Stimulated activated CD8-positive, alpha-beta memory T cell treated with anti-CD3 and anti-CD28 coated beads, Interleukin-12 subunit alpha, Interleukin-12 subunit beta, amount 100 ng/mL, for 4 hours (primary cell): ENCODE data around the gene GAP43.
"Not testable (repeated sequence)": the region's sequence is repeated elsewhere in the genome, so short reads cannot be mapped to it uniquely, and the experiment has no call there.

Experiments
- DNase-seq: peaks from one replicate; pipeline ENCODE4 v3.0.0-alpha.2; 2020; ENCODE audit warnings: low read depth

GAP43 gene

DNA sequence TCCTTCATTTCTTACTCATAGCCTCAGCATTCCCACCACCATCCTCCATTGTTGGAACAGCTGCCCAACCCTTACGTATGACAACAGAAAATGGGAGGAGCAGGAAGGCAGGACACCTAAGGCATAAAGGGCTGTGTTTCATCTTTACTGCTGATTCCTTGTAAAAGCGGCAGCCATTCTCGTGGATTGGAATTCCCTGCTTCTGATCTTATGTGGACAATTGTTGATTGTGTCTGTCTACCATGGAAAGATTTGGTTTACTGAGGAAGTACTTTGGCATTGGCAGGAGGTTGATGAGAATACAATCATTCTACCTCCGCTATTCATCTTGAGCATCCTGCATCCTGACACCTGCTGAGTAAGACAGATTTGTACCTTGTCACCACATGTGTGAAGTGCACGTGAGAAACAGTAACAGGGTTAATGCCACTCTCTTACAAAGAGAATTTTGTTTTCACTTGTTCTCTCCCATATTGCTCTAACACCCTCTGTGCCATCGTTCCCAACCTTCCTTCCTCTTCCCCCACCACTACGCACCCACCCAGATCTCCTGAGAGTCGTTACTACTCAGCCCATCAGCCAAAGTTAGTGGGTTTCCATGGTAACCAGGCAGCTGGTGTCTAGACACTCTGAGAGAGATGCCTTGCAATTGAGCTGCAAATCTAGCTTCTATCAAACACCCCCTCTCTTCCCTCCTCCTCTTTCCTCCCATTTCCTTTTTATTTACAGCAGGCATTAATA, 75.7 kb downstream of the GAP43 start:
- DNase-seq = no peak

- no peak for DNase-seq
These were observed 76.4 kb downstream of the GAP43 start for GRCh38 chr3:115699706-115700105.

DNA sequence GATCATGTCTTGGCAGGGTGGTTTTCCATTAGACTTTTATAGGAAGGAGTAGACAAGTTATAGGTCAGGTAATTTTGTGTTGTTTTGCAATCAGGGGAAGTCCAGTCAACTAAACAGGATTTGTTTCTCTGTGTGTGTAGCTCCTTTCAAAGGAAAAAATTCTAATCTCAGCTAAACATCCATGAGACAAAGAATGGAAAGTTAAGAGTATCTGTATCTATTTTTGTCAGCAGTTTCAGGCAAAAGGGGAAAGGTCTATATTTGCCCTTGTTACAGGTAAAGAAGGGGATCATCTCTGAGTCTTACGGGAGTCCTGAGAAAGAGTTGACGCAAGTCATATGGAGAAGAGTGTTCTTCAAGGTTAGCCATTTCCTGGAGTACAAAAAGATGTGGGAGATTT, 79.3 kb downstream of the GAP43 start:
- DNase-seq = no peak

GRCh38 chr3:115704661-115705338, 81.5 kb downstream of the GAP43 start:
- no peak for DNase-seq

GRCh38 chr3:115706311-115706829, 83.1 kb downstream of the GAP43 start:
- DNase-seq = no peak

- DNase-seq = no peak
These were observed 85.2 kb downstream of the GAP43 start for GRCh38 chr3:115708540-115708939.

- no peak for DNase-seq
These were observed 85.8 kb downstream of the GAP43 start for GRCh38 chr3:115709093-115709492.

DNA sequence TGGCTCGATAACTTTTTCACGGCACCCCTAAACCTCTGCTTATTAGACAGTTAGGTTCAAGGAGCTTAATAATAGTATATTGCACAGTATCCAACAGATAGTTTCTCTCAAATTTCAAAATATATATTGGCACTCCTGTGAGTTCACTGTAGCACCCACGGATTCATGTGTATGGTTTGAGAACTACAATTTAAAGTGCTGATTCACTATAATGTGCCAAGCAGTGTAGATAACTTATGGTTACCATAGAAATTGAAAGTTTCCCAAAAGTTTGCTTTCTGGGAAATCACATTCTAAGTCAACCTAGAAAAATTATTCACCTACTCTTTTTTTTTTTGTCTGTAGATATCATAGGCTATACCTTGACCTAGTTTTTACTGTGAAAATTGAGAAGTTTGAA, 86.6 kb downstream of the GAP43 start:
- no peak for DNase-seq

DNA sequence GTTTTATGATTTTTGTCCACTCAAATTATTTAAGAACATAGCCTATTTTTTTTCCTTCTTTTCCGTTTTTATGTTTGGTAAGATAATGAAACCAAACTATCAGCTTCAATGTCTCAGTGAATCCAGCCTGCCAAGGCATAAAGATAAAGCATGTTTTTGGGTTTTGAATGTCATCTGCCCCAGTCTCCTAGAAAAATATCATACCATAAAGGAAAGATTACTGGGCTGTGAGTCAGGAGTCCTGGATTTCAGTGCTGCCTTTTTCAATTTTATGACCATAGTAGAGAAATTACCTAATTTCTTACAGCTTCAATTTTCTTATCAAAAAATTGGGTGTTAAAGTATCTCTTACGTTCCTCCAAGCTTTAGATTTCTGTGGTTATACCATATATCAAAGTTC, 87.5 kb downstream of the GAP43 start:
- DNase-seq = no peak

GRCh38 chr3:115712871-115713270, 89.6 kb downstream of the GAP43 start:
- no peak for DNase-seq

DNA sequence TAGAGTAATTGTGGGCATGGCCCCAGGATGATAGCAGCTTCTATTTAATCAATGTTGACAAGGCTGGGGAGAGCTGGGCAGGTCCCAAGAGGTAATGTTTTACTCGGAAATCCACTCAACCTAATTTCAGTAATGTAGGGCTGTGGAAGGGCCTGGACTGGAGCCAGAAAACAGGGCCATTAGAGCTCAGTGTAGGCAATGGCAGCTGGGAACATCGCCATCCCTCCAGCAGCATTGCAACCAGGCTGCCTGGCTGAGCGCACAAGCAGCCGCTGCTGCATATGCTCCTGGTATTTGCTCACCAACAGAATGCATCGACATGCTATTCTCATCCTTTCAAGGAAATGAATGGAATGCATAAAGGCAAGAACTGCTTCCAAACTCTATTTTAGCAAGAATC, 90.0 kb downstream of the GAP43 start:
- no peak for DNase-seq

- DNase-seq = no peak
These were observed 92.0 kb downstream of the GAP43 start for GRCh38 chr3:115715241-115715745.

DNA sequence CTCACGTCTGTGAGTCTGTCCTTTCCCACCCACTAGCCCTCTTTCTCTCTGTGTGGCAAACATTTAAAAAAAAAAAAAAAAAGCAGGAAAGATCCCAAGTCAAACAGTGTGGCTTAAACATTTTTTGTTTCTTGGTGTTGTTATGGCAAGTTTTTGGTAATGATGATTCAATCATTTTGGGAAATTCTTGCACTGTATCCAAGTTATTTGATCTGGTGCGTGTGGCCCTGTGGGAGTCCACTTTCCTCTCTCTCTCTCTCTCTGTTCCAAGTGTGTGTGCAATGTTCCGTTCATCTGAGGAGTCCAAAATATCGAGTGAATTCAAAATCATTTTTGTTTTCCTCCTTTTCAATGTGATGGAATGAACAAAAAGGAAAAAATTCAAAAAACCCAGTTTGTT, 97.7 kb downstream of the GAP43 start:
- no peak for DNase-seq

GRCh38 chr3:115725800-115726199, 102.5 kb downstream of the GAP43 start:
- DNase-seq = no peak

DNA sequence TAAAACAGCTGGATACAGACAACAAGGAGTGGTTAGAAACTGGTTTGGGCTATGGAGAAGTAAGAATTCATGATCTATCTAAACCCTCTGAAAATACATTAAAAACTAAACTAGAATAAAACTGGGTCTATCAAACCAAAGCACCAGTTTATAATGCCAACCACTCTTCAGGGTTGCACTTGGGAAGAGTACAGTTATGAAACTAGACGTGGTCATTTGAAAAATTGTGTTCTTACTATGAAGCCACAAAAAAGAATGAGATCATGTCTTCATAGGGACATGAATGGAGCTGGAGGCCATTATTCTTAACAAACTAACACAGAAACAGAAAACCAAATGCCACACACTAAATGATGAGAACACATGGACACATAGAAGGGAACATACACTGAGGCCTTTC, 103.8 kb downstream of the GAP43 start:
- DNase-seq = no peak

DNA sequence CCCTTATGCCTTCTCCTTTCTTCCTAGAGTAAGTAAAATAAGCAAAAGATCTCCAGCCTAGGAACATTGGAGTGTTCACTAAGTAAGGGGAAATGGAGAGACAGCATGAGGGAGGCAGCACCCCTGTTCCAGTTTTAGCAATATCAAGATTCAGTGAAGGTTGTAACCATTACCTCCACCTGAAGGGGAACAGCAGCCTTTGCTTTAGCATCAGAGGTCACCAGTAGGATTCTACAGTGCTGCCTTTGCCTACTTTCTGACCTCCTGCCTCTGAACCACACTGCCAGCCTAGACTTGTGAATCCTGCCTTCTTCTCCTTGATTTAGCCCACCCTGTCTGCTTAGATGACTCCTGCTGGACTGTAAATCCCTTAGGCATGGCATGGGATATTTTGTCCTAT, 104.7 kb downstream of the GAP43 start:
- no peak for DNase-seq

DNA sequence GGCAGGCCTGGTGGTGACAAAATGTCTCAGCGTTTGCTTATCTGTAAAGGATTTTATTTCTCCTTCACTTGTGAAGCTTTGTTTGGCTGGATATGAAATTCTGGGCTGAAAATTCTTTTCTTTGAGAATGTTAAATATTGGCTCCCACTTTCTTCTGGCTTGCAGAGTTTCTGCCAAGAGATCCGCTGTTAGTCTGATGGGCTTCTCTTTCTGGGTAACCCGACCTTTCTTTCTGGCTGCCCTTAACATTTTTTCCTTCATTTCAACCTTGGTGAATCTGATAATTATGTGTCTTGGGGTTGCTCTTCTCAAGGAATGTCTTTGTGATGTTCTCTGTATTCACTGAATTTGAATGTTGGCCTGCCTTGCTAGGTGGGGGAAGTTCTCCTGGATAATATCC, 113.0 kb downstream of the GAP43 start:
- not testable (repeated sequence) for DNase-seq

DNA sequence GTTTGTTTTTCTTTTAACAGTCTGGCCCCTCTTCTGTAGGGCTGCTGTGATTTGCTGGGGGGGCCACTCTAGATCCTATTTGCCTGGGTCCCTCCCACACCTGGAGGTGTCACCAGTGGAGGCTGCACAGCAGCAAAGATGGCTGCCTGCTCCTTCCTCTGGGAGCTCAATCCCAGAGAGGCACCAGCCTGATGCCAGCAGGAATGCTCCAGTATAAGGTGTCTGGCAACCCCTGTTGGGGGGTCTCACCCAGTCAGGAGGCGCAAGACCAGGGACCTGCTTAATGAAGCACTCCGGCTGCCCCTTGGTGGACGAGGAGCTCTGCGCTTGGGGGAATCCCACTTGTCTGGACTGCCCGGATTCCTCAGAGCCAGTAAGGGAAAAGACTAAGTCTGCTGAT, 118.3 kb downstream of the GAP43 start:
- no peak for DNase-seq

DNA sequence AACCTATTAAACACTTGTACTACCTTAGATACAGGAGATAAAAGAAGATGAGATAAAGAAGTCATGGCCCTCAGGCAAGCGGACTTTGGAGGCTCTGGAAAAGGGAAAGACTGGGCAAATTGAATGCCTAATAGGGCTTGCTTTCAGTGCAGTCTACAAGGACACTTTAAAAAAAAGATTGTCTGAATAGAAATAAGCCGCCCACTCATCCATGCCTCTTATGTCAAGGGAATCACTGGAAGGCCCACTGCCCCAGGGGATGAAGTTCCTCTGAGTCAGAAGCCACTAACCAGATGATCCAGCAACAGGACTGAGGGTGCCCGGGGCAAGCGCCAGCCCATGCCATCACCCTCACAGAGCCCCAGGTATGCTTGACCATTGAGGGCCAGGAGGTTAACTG, 121.2 kb downstream of the GAP43 start:
- DNase-seq = not testable (repeated sequence)

DNA sequence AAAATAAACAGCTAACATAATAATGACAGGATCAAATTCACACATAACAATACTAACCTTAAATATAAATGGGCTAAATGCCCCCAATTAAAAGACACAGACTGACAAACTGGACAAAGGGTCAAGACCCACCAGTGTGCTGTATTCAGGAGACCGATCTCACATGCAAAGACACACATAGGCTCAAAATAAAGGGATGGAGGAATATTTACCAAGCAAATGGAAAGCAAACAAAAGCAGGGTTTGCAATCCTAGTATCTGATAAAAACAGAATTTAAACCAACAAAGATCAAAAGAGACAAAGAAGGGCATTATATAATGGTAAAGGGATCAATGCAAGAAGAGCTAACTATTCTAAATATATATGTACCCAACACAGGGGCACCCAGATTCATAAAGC, 129.7 kb downstream of the GAP43 start:
- DNase-seq = not testable (repeated sequence)

- DNase-seq = no peak
These were observed 134.9 kb downstream of the GAP43 start for GRCh38 chr3:115758076-115758763.

DNA sequence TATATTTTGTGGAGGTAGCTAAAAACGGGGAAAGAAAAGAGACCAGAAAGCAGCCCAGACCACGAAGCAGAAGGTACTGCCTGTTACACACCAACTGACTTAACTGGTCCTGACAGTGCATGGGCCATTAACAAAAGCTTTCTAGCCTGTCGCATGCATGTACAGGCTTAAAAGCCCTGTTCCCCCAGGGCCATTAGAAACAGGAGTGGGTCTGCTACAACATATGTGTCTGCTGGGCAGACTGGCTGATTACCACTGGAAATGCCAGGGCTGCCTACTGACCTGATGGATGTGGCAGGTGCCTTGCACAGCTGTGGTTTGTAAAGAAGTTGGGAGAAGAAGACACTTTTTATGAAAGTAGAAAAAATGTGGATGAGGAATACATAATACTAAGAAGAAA, 137.4 kb downstream of the GAP43 start:
- DNase-seq = no peak

DNA sequence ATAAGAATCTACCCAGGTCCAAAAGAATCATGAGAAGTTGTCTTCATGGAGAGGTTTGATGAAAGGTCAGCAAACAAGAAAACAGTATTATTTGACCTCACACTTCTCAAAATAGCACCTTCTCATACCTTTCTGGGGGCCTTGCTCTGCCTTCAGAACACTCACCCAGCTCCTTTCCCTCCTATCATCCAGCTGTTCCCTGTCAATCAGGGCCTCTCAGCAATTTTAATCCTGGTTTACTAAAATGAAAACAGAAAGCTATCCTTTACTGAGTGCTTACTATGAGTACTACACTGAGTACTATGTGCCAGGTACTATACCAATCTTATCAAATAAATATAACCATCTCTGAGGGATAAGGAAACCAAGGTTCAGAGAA, 138.6 kb downstream of the GAP43 start:
- DNase-seq = no peak
